Renal cortical epithelial cell (primary cell): ENCODE results near the gene ANAPC5. TPM values are rescaled to one million over a fixed set of nuclear protein-coding genes. Genes with fewer than 3 reads are reported as not detected.
"Not testable (repeated sequence)": the region's sequence is repeated elsewhere in the genome, so short reads cannot be mapped to it uniquely, and the experiment has no call there.

Source experiments
- DNase-seq: peaks from one replicate; pipeline ENCODE4 v3.0.0-alpha.2; 2011; ENCODE audit warnings: low read depth
- total RNA-seq: library from RNA; depleted of rRNA; stranded (reverse); fragments of >200 nt; gene quantifications from 2 replicates; pipeline ENCODE4 v1.2.3, GENCODE V29; 2014

ANAPC5 gene
- total RNA-seq, result 115 and 148 TPM in 2 replicates

DNA sequence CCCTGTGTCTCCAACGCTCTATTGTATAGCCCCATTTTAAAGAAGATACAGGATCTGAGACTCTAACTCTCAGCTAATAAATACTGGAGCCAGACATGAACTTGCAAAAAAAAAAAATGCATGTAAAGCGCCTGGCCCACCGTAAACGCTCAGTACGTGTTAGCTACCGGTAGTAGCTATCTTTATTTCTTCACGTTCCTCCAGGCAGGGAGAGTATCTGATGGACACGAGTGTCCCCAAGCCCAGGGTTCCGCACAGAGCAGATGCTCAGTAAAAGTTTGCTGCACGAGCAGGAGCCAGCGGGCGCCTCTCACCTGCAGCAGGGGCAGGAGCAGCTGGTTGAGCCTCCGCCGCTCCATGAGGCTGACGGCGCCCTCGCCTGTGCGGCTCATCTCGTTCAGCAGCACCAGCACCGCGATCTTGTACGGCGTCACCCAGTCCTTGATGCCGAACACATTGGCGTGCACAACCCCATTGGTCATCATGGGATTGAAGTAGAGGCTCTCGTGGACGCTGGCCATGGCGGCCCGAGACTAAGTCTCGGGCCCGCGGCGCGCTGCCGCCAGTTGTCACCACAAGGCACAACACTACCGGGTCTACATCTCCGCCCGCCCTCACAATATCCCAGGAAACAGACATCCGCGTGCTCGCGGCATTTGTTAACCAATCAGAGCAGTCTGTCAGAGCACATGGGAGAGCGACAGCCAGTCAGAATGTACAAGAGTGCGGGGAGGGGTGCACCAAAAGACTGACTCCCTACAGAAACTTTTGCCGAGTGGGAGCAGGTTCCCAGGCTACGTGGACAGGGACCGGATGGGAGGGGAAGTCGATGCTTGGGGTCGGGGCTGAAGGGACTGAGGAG is at the start of gene ANAPC5:
ANAPC5 (minus strand) TSS at position 592 of the 862 bp plus-strand sequence; CDS start at position 521, 71 bp downstream.
- peak; percentile 99 for DNase-seq

- peak; percentile 65 for DNase-seq
Measured at GRCh38 chr12:121400332-121401139, 48.3 kb upstream of the ANAPC5 start.

- peak; percentile 92 for DNase-seq
Measured at GRCh38 chr12:121399391-121400331, 47.5 kb upstream of the ANAPC5 start, which contains the start of gene RNF34. Gene RNF34, plus strand, starts transcription at chr12:121400118. Its CDS starts 95 bp downstream, at chr12:121400213.

- no peak for DNase-seq
Measured at GRCh38 chr12:121398355-121398754, 46.1 kb upstream of the ANAPC5 start.

DNA sequence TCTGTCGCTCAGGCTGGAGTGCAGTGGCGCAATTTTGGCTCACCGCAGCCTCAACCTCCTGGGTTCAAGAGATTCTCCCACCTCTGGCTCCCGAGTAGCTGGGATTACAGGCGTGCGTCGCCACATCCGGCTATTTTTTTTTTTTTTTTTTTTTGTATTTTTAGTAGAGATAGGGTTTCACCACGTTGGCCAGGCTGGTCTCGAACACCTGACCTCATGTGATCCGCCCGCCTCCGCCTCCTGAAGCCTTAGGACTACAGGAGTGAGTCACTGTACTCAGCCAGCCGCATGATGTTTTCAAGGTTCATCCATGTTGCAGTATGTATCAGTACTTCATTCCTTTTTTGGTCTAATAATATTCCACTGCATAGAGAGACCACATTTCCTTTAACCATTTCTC is 45.3 kb upstream of the ANAPC5 start:
- DNase-seq, result no peak

DNA sequence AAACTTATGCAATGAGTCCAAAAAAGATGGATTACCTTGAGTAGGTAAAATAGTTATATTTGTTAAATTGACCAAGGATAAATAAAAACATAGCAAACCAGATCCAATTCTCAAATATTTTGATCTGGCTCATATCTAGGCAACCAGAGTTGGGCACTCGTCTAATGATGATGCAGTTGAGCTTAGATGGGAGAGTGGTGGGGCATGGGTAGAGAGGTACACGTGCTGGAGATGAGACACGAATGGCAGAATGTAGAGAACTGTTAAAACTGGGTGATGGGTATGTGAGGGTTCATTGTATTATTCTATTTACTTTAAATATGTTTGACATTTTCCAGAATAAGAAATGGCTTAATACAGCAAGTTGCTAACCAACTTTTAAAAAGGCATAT is 40.1 kb upstream of the ANAPC5 start:
- DNase-seq, result no peak

GRCh38 chr12:121391619-121392324 is 39.6 kb upstream of the ANAPC5 start:
- DNase-seq, result no peak

- no peak for DNase-seq
Measured at GRCh38 chr12:121390856-121391255, 38.6 kb upstream of the ANAPC5 start.

- DNase-seq, result peak; percentile 61
Measured at GRCh38 chr12:121388421-121388981, 36.3 kb upstream of the ANAPC5 start.

- DNase-seq, result not testable (repeated sequence)
Measured at GRCh38 chr12:121384891-121385290, 32.7 kb upstream of the ANAPC5 start.

DNA sequence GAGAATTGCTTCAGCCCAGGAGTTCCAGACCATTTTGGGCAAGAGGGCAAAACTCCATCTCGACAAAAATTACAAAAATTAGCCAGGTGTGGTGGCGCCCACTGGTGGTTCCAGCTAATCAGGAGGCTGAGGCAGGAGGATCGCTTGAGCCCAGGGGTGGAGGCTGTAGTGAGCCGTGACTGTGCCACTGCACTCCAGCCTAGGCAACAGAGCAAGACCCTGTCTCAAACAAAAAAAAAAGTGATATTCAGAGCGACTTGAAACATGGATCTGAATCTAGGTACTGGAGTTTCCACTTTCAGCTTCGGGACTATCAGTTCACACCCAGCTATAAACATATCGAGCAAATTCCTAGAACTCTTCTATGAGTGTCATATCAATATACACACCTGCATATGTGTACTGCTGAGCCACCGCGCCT is 31.4 kb upstream of the ANAPC5 start:
- no peak for DNase-seq

- DNase-seq, result no peak
Measured at GRCh38 chr12:121379945-121380344, 27.7 kb upstream of the ANAPC5 start.

GRCh38 chr12:121378736-121379135 is 26.5 kb upstream of the ANAPC5 start:
- DNase-seq, result no peak

- DNase-seq, result peak; percentile 77
Measured at GRCh38 chr12:121376754-121377697, 24.8 kb upstream of the ANAPC5 start.

DNA sequence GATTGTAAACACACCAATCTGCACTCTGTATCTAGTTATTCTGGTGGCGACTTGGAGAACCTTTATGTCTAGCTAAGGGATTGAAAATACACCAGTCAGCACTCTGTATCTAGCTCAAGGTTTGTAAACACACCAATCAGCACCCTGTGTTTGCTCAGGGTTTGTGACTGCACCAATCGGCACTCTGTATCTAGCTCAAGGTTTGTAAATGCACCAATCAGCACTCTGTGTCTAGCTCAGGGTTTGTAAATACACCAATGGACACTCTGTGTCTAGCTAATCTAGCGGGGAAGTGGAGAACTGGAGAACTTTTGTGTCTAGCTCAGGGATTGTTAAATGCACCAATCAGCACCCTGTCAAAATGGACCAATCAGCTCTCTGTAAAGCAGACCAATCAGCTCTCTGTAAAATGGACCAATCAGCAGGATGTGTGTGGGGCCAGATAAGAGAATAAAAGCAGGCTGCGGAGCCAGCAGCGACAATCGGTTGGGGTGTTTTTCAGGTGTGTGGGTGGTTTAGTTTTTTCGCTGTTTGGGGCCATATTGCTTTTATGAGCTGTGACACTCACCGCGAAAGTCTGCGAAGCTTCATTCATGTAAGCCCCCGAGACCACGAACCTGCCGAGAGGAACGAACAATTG is 22.9 kb upstream of the ANAPC5 start:
- not testable (repeated sequence) for DNase-seq

DNA sequence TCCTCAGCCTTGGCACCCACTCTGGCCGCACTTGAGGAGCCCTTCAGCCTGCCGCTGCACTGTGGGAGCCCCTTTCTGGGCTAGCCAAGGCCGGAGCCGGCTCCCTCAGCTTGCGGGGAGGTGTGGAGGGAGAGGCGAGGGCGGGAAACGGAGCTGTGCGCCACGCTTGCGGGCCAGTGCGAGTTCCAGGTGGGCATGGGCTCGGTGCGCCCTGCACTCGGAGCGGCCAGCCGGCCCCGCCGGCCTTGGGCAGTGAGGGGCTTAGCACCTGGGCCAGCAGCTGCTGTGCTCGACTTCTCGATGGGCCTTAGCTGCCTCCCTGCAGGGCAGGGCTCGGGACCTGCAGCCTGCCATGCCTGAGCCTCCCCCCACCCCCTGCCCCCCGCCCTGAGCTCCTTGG is 22.1 kb upstream of the ANAPC5 start:
- not testable (repeated sequence) for DNase-seq

DNA sequence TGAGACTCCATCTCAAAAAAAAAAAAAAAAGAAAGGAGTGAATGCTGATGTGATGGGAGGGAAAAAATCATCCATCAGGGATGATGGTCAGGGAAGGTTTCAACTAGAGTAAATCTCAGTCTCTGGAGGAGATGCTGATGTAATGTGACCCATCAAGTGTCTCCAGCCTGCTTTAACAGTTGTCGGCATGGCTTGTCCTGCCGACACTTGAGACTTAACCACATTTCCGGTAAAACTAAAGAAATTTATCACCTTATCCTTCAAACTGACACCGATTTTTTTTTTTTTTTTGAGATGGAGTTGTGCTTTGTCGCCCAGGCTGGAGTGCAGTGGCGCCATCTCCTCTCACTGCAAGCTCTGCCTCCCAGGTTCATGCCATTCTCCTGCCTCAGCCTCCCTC is 21.5 kb upstream of the ANAPC5 start:
- no peak for DNase-seq

- no peak for DNase-seq
Measured at GRCh38 chr12:121371404-121371803, 19.2 kb upstream of the ANAPC5 start.

GRCh38 chr12:121366063-121366459 is 13.8 kb upstream of the ANAPC5 start:
- no peak for DNase-seq
